Progenitor cell of endocrine pancreas (in vitro differentiated cells): ENCODE results near the gene KCNK7. TPM values are rescaled to one million over a fixed set of nuclear protein-coding genes. Genes with fewer than 3 reads are reported as not detected.

Experiments used
- DNase-seq: peaks from one replicate; pipeline ENCODE4 v3.0.0; 2021; ENCODE audit warnings: low spot score; ENCODE audit not compliant: unreplicated experiment
- H3K27ac Mint-ChIP-seq: 2 replicates; pipeline ENCODE4 v1.8.0; 2021; ENCODE audit warnings: mild to moderate bottlenecking, moderate library complexity, mixed read lengths
- H3K27me3 Mint-ChIP-seq: 2 replicates; pipeline ENCODE4 v1.8.0; 2021; ENCODE audit warnings: mixed read lengths
- H3K36me3 Mint-ChIP-seq: 2 replicates; pipeline ENCODE4 v1.8.0; 2022; ENCODE audit warnings: mixed read lengths; ENCODE audit not compliant: insufficient read depth
- H3K4me1 Mint-ChIP-seq: 2 replicates; pipeline ENCODE4 v1.8.0; 2021; ENCODE audit warnings: low read depth, mixed read lengths
- H3K4me3 Mint-ChIP-seq: 2 replicates; pipeline ENCODE4 v1.8.0; 2021; ENCODE audit warnings: low read depth, mild to moderate bottlenecking, moderate library complexity, mixed read lengths
- H3K9me3 Mint-ChIP-seq: 2 replicates; pipeline ENCODE4 v1.8.0; 2021; ENCODE audit warnings: low read depth, mixed read lengths
- total RNA-seq: library from RNA; stranded (reverse); gene quantifications from 2 replicates; pipeline ENCODE4 v1.2.1, GENCODE V29; 2021
- TF ChIP-seq, protein P1 (sequence below): fragments of 200-600 bp; sonication (generic); IDR thresholded peaks from one replicate; pipeline ENCODE4 v1.5.0; 2021; ENCODE audit warnings: antibody characterized with exemption, mild to moderate bottlenecking; ENCODE audit not compliant: unreplicated experiment

The KCNK7 gene
- total RNA-seq, 1 donor from 2014 or later = 1.7 TPM

DNA sequence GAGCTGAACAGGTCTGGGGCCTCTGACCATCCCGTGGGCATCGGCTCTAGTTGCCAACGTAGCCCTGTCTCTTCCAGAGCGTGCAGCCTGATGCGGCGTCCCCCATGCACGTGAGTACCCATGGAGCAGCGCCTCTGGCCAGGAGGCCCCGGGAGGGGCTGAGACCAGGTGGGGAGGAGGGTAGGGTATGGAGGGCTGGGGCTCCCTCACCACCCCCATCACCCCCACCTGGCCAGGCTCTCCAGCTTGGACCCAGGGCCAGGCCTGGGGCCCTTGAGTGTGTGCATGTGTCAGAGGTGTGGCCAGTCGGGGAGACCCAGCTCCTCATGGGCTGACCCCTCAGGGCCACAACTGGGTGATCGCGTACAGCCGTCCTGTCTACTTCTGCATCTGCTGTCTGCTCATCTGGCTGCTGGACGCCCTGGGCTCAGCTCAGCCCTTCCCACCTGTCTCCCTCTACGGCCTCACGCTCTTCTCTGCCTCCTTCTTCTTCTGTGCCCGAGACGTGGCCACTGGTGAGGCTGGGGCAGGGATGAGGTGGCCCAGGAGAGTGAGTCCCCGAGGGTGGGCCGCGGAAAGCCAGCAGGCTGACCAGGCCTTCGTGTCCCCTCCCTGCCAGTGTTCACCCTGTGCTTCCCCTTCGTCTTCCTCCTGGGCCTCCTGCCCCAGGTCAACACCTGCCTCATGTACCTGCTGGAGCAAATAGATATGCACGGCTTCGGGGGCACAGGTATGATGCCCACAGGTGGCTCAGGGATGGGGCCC lies 28.4 kb upstream of the KCNK7 start:
- Mint-ChIP-seq H3K27me3 (no peaks in the 10 kb centered on the region), H3K4me3 (no peak overlapping the region), H3K4me1 (no peaks in the 10 kb centered on the region), H3K27ac (no peak overlapping the region), H3K9me3 (no peaks in the 10 kb centered on the region), H3K36me3 (peaks cover 6% of the 10 kb centered on the region)
- no peak for DNase-seq
- TF ChIP-seq, protein P1, sequence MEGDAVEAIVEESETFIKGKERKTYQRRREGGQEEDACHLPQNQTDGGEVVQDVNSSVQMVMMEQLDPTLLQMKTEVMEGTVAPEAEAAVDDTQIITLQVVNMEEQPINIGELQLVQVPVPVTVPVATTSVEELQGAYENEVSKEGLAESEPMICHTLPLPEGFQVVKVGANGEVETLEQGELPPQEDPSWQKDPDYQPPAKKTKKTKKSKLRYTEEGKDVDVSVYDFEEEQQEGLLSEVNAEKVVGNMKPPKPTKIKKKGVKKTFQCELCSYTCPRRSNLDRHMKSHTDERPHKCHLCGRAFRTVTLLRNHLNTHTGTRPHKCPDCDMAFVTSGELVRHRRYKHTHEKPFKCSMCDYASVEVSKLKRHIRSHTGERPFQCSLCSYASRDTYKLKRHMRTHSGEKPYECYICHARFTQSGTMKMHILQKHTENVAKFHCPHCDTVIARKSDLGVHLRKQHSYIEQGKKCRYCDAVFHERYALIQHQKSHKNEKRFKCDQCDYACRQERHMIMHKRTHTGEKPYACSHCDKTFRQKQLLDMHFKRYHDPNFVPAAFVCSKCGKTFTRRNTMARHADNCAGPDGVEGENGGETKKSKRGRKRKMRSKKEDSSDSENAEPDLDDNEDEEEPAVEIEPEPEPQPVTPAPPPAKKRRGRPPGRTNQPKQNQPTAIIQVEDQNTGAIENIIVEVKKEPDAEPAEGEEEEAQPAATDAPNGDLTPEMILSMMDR = no peak

DNA sequence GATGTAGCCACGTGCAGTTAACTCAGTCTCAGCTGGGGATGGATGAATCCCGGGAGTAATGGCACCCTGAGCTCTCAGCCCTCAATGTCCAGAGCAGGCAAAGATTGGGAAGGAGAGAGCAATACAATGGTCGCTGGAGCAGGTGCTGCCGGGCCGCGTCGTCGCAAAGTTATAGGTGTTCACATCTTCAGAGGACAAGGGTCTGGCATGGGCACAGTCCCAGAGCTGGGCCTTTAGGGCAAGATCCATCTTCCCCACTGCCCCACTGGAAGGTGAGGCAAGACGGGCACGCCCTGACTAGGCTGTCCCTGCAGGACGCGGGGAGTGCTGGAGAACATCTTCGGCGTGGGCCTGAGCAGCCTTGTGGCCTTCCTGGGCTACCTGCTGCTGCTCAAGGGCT lies 27.6 kb upstream of the KCNK7 start:
- Mint-ChIP-seq H3K4me3 (no peak overlapping the region), H3K36me3 (peaks cover 6% of the 10 kb centered on the region)
- TF ChIP-seq, protein P1 = no peak

DNA sequence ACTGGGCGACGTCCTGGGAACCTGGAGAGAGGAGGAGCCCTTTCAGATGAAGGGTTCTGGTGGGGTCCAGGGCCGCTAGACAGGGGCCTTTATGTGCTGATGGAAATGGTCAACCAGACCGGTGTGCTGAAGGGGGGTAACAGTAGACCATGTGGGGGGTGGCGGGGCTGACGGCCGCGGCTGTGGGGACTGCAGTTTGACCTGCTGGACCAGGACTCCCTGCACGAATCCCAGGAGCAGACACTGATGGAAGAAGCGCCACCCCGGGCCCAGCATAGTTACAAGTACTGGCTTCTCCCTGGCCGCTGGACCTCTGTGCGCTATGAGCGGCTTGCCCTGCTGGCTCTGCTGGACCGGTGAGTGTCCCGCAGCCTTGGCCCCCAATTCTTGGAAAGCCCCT lies 26.4 kb upstream of the KCNK7 start:
- Mint-ChIP-seq H3K9me3 (no peaks in the 10 kb centered on the region), H3K27ac (no peak overlapping the region), H3K27me3 (no peaks in the 10 kb centered on the region), H3K36me3 (peaks cover 5% of the 10 kb centered on the region), H3K4me3 (no peak overlapping the region), H3K4me1 (no peaks in the 10 kb centered on the region)
- no peak for DNase-seq
- TF ChIP-seq, protein P1 = no peak

More for the DNA sequence above, 27.6 kb upstream of the KCNK7 start:
- no peaks in the 10 kb centered on the region for H3K27me3 Mint-ChIP-seq
- peak overlapping the region; percentile 59 for H3K27ac Mint-ChIP-seq
- no peaks in the 10 kb centered on the region for H3K4me1 Mint-ChIP-seq
- no peaks in the 10 kb centered on the region for H3K9me3 Mint-ChIP-seq
- DNase-seq = no peak

DNA sequence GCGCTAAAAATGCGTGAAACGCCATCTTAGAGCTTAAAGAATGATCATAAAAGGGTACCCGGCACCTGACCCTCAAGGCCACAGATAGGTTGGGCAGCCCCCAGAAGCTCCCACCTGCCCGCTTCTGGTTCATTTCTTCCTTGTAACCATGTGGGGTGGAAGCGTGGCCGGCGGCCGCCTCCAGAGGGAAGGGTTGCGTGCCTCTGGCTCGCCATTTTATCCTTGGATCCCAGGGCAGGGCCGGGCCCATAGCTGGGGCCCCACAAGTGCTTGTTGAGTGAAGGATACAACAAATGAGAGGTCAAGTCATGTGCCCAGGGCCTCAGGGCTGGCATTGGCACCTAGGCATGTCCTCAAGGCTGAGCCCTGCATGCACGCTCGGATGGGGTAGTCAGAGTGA lies 25.9 kb upstream of the KCNK7 start:
- peaks cover 8% of the 10 kb centered on the region for H3K36me3 Mint-ChIP-seq
- no peak for DNase-seq
- H3K27me3 Mint-ChIP-seq = no peaks in the 10 kb centered on the region
- no peak overlapping the region for H3K27ac Mint-ChIP-seq
- H3K9me3 Mint-ChIP-seq = no peaks in the 10 kb centered on the region
- H3K4me3 Mint-ChIP-seq = no peak overlapping the region
- H3K4me1 Mint-ChIP-seq = peaks cover 5% of the 10 kb centered on the region
- TF ChIP-seq, protein P1 = no peak

DNA sequence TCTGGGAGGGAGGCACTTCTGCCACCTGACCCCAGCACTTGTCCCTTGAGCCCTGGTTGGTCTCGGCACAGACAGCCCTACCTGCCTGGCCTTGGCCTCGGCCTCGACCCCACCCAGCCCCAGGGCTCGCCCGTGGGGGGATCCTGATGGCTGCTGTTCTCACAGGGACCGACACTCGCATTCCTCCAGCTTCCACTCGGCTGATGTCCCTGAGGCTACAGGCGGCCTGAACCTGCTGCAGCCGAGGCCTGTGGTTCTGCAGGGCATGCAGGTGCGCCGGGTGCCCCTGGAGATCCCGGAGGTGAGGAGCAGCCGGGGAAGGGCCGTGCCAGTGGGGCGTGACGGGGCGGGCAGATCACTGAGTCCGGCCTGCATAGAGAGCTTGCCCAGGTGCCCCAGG lies 25.1 kb upstream of the KCNK7 start:
- Mint-ChIP-seq H3K4me1 (peaks cover 8% of the 10 kb centered on the region), H3K27ac (no peak overlapping the region), H3K36me3 (peaks cover 6% of the 10 kb centered on the region)

More for the DNA sequence above, 25.1 kb upstream of the KCNK7 start:
- Mint-ChIP-seq H3K9me3 (no peaks in the 10 kb centered on the region), H3K27me3 (no peaks in the 10 kb centered on the region), H3K4me3 (no peak overlapping the region)
- TF ChIP-seq, protein P1 = no peak
- no peak for DNase-seq
